Measurements from ENCODE around the gene PARN.
"Not testable (repeated sequence)": the region's sequence is repeated elsewhere in the genome, so short reads cannot be mapped to it uniquely, and the experiment has no call there.

Gene PARN

DNA sequence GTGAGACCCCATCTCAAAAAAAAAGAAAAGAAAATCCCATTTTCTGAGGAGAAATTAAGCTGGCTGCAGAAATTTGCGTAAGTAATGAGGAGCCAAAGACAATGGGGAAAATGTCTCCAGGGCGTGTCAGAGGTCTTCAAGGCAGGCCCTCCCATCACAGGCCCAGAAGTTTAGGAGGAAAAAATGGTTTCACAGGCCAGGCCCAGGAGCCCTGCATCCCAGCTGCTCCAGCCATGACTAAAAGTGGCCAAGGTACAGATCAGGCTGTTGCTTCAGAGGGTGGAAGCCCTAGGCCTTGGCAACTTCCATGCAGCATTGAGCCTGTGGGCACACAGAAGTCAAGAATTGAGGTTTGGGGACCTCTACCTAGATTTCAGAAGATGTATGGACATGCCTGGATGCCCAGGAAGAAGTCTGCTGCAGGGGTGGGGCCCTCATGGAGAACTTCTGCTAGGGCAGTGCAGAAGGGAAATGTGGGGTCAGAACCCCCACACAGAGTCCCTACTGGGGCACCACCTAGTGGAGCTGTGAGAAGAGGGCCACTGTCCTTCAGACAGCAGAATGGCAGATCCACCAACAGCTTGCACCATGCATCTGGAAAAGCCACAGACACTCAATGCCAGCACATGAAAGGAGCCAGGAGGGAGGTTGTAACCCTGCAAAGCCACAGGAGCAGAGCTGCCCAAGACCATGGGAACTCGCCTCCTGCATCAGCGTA lies 55.2 kb downstream of the PARN start:
- not testable (repeated sequence) for DNase-seq (ENCODE audit: low read depth)

DNA sequence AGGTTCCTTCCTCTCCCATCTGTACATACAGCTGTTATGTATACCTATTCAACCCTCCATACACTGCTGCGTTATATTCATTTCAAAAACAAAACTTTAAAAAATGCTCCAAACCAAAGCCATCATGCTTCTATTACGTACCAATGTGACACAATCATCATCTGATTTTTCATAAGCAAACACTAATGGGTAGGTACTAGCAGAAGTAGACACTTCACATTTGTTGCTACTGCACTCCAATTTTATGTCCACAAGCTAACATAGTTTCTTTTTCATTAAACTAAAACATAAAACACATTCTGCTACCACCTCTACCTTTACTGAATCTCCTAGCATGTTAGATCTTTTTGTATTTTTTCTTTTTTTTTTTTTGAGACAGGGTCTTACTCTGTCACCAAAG lies 57.5 kb downstream of the PARN start:
- no peak for DNase-seq (ENCODE audit: low read depth)

DNA sequence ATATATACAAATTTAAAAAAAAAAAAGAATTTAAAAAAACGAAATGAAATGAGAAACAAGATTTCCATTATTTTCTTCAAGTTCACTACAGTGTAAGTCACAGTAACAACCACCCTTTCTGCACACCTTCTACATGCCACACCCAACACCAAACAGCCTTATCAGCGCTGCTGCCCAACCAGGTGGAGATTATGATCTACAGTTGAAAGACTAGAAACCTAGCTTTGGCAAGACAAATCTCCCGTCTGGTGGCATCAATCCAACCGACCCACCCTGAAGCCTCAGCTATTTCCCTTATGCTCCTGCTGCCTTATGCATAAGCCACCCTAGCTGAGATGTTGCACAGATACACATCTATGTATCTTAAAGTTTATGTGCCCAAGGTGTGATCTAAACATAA lies 60.8 kb downstream of the PARN start:
- DNase-seq (ENCODE audit: low read depth) = no peak

DNA sequence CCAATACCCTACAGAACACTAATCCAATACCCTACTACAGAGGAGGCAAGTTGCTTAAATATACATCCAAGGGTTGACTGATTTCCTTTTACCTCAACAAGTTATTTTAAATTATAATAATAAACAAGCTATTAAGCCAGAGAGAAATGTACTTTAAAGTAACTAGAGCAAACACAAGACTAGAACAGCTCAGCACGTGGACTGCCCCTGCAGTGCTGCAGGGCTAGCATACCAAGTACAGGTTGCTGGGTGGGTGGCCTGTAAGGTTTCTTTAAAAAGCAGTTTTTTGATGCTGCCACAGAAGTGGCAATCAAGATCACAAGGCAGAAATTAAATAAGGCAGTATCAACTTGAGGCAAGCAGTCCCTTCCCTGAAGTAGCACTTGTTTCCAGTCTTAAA lies 63.5 kb downstream of the PARN start:
- no peak for DNase-seq (ENCODE audit: low read depth)

DNA sequence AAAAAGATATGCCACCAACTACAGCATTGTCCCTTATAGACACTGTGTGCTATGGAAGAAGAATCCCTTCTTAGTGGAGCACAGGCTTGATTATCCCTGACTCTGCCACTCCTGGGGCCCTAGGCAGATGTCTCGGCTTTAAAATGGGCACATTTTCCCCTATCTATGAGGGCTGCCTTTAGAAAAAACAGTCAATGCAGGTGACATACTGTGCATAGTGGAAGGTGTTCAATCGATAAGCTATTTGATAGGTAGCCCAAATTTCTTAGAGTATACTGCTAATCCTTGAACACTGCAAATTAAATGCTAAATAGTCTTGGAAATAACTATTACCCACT lies 64.4 kb downstream of the PARN start:
- no peak for DNase-seq (ENCODE audit: low read depth)

DNA sequence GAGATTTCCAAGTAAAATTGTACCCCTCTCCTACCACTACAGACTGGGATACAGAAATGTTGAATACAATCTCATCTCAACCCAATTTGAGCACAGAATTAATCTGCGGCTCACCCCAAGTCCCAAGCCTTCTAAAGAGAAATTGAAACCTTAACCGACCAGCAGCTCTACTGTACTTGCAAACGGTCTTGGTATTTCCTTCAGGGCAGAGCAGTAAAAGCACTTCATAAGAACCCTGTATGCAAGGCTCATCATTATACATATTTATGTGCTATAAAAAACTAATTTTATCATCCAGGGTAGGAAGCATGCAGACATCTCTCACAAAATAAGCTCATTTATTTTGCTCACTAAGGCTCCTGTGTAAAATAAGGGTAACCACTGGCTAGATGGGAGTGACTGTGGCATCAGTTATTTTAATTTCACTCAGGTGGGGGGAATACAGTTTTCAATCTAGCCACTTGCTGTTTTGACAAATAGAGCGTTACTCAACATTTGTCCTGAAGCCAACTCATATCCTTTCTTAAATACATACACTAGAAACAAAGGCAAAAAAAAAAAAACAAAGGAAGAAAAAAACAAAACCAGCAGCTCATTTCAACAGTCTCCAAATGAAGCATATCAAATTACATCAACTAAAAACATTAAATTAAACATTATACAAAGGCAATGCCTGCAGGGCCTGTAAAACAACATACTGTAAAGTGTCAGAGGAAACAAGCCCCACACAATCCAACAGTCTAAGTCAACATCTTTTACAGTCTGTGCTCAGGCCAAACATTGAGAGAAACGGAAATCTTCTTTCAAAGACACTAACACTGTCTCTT lies 65.0 kb downstream of the PARN start:
- DNase-seq (ENCODE audit: low read depth) = no peak

DNA sequence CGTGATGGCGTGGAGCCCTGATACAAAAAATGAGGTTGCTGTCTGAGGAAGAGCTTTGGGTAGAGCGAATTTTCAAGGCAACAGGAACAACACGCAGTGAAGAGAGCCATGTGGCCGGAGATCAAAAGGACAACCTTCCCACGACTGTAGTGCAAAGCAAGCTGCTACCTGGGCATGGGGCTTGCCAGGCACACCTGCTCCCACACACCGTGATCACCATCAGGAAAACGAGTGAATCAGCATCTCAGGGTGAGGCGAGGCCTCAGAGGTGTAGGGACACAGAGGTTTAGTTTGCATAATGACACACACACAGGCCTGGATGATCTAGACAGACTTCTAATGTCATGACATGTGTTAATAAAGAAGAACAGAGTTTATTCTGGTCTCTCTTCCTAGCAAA lies 65.7 kb downstream of the PARN start:
- no peak for DNase-seq (ENCODE audit: low read depth)

DNA sequence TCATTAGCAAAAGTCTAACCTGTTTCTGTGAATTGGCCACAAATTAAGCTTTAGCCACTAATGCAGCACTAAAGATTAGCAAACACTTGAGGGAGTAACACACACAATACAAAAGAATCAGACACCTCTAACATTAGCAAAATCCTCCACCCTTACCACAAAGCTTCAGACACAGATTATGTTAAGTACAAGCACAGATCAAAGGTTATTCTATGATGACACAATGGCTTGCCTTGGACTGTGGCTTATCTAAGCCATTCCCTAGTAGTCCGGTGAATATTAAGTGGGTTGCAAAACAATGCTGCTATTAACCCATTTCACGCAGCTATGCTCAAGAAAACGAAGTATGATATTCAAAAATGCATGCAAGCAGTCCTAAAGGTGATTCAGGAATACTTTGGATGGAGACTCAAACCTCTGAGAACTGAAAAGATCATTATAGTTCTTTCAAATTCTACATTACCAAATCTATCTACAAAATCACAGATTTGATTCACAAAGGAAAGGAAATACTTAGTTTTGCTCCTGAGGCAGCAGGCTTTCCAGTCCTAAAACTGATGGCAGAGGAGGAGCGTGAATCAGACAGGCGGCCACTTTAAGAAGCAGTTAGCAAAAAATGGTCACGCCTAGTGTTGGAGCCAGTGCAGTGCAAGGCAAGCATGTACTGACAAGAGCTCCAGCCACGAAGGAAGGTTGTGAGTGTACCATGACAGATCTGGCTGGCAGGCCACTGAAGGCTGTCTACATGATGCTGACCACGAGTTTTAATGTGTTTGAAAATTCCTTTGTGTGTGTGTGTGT lies 67.2 kb downstream of the PARN start:
- no peak for DNase-seq (ENCODE audit: low read depth)

DNA sequence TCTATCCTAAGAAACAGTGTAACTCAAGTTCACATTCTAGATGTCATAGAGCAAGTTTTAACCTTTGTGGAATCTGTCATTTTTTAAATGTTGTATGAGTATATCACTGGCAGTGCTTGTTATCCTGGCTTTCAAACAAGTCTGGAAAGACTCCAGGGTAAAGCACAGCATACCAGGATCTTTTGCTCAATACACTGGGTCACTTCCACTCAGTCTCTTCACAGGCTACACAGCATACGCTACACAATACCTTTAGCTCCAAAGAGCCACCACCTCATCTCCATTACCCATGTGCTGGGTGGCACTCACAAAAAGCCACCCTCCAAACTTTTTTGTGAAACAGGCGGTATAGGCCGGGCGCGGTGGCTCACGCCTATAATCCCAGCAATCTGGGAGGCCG lies 69.5 kb downstream of the PARN start:
- DNase-seq (ENCODE audit: low read depth) = no peak

DNA sequence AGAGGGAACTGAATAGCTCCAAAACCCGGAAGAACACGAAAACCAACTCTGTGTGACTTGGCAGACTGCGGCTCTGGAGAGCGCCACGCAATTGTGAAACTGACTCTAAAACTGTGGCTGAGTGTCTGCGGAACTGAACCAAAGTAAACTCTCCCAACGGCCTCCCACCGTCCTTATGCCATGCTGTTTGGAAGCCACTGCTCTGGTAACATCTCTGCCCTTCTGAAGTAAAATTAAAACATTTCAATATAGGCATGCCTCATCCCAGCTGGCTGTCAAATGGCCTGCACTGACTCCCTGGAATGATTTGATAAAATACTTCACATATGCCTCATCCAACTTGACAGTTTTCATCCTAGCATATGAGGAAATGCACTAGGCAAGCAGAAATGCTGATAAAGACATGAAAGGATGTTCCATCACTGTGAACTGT lies 70.2 kb downstream of the PARN start:
- no peak for DNase-seq (ENCODE audit: low read depth)

DNA sequence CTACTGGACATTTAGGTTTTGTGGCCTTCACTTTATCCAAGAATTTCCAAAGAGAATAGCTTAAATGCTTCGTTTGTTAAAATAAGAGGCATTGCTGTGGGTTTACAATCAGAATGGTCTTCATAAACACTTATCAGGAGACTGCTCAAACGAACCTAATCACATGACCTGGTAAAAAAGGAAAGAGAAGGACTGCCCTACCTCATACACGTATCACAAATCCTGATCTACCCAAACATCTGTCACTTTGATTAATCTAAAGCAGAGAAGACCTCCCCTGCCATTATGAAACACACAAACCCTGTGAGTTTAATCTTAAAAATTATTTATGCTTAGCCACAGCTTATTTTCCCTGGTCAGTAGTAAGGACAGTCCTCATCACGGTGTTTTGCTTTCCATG lies 76.6 kb downstream of the PARN start:
- DNase-seq (ENCODE audit: low read depth) = no peak

DNA sequence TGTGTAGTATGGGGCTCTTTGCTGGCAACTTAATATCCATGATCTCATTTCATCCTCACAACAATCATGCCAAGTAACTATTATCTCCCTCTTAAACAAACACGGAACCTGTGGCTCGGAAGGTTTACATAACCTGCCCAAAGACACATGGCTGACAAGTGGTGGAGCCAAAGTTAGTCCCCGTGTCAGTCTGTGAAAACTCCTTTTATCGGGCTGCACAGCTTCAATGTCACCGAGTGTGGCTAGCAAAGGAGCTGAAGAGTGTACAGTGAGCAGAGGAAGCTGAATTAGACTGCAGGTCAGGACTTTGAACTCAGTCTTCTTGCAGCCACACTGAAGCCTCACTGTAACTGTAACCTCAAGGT lies 80.3 kb downstream of the PARN start:
- DNase-seq (ENCODE audit: low read depth) = no peak

DNA sequence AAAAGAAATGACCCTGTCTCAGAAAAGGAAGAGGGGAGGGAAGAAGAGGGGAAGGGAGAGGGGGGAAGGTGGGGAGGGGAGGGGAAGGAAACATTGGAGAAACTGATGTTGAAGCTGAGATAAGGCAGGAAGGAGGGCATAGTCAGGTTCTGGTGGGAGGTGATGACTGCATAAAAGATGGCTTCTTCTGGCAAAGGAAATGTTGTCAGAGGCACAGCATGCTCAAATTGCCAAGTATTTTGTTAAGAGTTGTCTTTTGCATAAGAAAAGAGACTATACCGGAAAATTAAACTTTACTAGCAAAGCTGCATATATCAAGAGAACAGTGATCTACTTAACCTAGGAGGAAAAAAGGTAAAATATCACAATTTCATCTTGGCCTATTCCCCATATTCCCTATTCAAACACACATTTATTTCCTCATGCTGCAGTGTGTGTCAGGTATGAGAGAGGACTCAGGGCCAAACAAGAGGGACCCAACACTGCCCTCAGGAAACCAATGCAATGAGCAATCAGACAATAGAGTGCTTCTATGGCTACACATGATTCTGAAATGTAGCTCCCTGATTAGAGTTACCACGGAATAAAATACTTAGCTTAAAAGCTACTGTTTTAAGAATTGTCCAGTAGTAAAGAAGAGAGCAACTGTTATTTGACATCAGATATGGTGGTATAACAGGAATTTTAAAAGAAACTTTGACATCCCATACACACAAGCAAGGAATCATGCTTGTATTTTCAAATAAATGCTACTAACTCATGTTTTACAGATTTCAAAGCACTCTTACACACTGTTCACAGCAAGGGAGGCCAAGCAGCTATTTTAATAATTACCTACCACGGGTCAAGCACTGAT lies 80.9 kb downstream of the PARN start:
- DNase-seq (ENCODE audit: low read depth) = no peak

DNA sequence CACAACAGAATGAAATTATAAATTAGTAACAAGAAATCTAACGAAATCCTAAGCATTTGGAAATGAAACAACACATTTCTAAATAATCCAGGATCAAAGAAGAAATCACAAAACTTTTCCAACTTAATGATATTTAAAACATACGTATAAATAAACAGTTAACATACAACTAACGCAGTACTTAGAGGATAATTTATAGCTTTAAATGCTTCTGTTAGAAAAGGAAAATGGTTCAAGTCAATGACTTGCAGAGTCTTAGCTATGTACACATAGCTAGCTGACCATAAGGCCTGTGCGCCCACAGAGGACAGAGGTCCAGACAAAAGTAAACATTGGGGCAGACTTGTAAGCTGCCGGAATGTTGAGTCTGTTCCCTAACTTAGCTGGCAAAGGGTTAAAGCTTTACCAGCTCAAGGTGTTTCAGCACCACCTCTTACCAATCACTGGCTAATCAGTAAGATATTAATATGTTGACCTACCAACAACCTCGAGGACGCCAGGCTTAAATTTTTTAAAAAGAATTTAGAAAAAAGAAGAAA lies 84.6 kb downstream of the PARN start:
- no peak for DNase-seq (ENCODE audit: low read depth)

DNA sequence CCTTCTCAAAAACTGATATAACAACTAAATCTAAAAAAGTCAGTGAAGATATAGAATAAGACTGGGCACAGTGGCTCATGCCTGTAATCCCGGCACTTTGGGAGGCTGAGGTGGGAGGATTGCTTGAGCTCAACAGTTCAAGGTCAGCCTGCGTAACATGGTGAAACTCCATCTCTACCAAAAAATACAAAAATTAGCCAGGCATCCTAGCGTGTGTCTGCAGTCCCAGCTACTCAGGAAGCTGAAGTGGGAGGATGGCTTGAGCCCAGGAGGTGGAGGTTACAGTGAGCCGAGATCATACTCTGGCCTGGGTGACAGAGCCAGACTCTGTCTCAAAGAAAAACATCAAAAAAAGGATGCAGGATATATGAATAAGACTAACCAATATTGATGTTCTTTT lies 85.2 kb downstream of the PARN start:
- DNase-seq (ENCODE audit: low read depth) = not testable (repeated sequence)

DNA sequence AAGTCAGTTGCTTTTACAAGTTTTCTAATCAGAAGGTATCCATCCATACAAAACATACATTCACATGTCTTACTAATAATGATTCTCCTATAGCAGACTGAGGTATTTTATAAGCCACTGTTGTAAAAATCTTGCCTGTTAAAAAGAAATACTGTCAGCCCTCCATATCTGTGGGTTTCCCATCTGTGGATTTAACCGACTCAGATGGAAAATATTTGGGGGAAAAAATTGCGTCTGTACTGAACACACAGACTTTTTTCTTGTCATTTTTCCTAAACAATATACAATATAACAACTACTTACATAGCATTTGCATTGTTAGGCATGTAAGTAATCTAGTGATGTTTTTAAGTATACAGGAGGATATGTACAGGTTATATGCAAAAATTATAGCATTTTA lies 90.4 kb downstream of the PARN start:
- DNase-seq (ENCODE audit: low read depth) = no peak

DNA sequence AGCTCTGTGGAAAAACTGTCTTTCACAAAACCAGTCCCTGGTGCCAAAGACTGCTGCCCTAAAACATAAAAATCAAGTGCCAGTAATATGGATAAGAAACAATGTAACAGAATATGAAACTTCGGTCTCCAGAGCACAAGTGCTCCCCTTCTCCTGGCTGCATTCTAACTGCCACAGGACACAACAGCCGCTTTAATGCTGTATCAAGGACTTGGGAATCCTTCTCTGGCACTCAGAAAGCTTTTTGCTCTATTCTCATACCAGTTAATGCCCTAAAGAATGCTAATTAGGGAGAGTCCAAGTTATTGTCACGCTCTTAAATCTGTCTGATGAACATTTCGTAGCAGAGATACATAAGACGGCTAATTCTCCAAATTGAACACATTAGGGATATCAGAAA lies 90.9 kb downstream of the PARN start:
- no peak for DNase-seq (ENCODE audit: low read depth)

DNA sequence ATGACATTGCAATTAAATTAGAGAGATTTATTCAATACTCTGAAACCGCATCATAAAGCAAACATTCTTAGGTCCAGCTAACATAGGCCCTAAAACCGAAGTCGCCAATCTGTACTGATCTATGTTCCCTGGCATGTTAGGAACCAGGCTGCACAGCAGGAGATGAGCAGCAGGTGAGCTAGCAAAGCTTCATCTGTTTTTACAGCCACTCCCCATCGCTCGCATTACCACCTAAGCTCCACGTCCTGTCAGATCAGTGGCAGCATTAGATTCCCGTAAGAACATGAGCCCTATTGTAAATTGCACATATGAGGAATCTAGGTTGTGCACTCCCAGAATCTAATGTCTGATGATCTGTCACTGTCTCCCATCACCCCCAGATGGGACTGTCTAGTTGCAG lies 91.5 kb downstream of the PARN start:
- DNase-seq (ENCODE audit: low read depth) = no peak

DNA sequence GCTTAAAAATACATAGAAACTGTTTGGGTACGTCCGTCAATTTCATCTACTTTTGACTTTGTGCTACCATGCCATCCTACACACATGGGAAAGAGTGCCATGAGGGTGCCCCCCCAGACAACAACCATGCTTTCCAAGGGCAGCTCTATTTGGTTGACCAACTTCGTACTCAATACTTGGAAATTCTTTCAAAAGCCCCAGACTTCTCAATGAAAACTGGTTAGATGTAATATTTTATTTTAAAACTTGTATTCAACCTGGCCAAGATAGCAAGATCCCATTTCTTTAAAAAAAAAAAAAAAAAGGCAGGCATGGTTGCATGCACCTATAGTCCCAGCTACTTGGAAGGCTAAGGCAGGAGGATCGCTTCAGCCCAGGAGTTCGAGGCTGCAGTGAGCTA lies 98.4 kb downstream of the PARN start:
- DNase-seq (ENCODE audit: low read depth) = no peak

DNA sequence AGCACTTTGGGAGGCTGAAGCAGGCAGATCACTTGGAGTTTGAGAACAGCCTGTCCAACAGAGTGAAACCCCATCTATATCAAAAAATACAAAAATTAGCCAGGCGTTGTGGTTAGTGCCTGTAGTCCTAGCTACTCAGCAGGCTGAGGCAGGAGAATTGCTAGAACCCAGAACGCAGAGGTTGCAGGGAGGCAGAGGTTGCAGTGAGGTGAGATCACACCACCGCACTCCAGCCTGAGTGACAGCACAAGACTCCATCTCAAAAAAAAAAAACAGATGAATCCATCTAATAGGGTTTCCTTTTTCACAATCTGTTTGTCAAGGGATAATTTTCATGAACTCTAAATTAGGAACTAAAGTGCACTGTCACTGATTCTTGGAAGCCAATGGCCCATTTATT lies 99.0 kb downstream of the PARN start:
- no peak for DNase-seq (ENCODE audit: low read depth)

DNA sequence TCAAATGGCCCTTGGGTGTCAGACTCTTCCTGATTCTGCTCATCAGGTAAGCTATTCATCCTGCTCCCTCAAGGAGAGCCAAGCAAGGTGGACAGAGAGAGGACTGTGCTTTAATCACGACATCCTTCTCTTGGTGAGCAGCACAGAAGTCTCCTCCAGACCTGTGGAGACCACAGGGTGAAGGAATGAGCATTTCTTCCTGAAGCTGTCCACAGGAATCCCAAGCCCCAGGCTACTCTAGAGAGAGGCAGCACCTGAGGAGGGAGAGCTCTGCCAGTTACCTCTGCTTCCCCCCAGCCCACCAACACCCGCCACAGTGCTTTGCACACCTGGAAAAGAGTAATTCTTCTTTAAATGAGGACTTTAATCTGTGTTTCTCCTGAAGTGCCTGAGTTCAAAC lies 100.0 kb downstream of the PARN start:
- no peak for DNase-seq (ENCODE audit: low read depth)
